Rectal smooth muscle tissue (tissue), 1 donor: Measurements from ENCODE around the gene FUNDC2.
A peak's percentile ranks its signal among the peaks of the same experiment; 100 is the strongest.

Experiments used
- H3K27ac ChIP-seq: one replicate; pipeline ENCODE4 v1.7.0; 2013; ENCODE audit warnings: low read depth, low read length, inconsistent platforms
- H3K27me3 ChIP-seq: one replicate; pipeline ENCODE4 v1.7.0; 2013; ENCODE audit warnings: low read length; ENCODE audit not compliant: control insufficient read depth, insufficient read depth
- H3K36me3 ChIP-seq: one replicate; pipeline ENCODE4 v1.7.0; 2013; ENCODE audit warnings: low read length; ENCODE audit not compliant: control insufficient read depth, insufficient read depth
- H3K4me1 ChIP-seq: one replicate; pipeline ENCODE4 v1.7.0; 2013; ENCODE audit warnings: low read length; ENCODE audit not compliant: control insufficient read depth, insufficient read depth
- H3K4me3 ChIP-seq: one replicate; pipeline ENCODE4 v1.7.0; 2013; ENCODE audit warnings: low read length
- H3K9ac ChIP-seq: one replicate; pipeline ENCODE4 v1.7.0; 2013; ENCODE audit warnings: low read length

Gene FUNDC2

GRCh38 chrX:155056877-155057792, 30.5 kb downstream of the FUNDC2 start:
- Histone ChIP-seq H3K9ac (no peak overlapping the region), H3K27ac (peak overlapping the region; percentile 15), H3K27me3 (peaks cover 3% of the 10 kb centered on the region), H3K36me3 (no peaks in the 10 kb centered on the region), H3K4me3 (peak overlapping the region; percentile 34), H3K4me1 (no peaks in the 10 kb centered on the region)

GRCh38 chrX:155061760-155062159, 35.1 kb downstream of the FUNDC2 start:
- Histone ChIP-seq H3K27me3 (no peaks in the 10 kb centered on the region), H3K4me3 (no peak overlapping the region), H3K9ac (no peak overlapping the region), H3K27ac (no peak overlapping the region), H3K4me1 (no peaks in the 10 kb centered on the region), H3K36me3 (no peaks in the 10 kb centered on the region)

GRCh38 chrX:155065035-155065734, 38.5 kb downstream of the FUNDC2 start:
- Histone ChIP-seq H3K4me3 (no peak overlapping the region), H3K4me1 (no peaks in the 10 kb centered on the region), H3K27me3 (no peaks in the 10 kb centered on the region), H3K27ac (no peak overlapping the region), H3K9ac (no peak overlapping the region), H3K36me3 (no peaks in the 10 kb centered on the region)

- H3K4me3 ChIP-seq: no peak overlapping the region
- H3K27ac ChIP-seq: no peak overlapping the region
- H3K27me3 ChIP-seq: no peaks in the 10 kb centered on the region
- H3K4me1 ChIP-seq: no peaks in the 10 kb centered on the region
- H3K36me3 ChIP-seq: no peaks in the 10 kb centered on the region
- no peak overlapping the region for H3K9ac ChIP-seq
These were observed 41.5 kb downstream of the FUNDC2 start for GRCh38 chrX:155068165-155068564.

GRCh38 chrX:155069414-155069813, 42.8 kb downstream of the FUNDC2 start:
- H3K27me3 ChIP-seq: no peaks in the 10 kb centered on the region
- H3K36me3 ChIP-seq: no peaks in the 10 kb centered on the region
- no peak overlapping the region for H3K4me3 ChIP-seq
- H3K9ac ChIP-seq: no peak overlapping the region
- no peak overlapping the region for H3K27ac ChIP-seq
- H3K4me1 ChIP-seq: no peaks in the 10 kb centered on the region

- peak overlapping the region; percentile 67 for H3K4me3 ChIP-seq
- no peaks in the 10 kb centered on the region for H3K4me1 ChIP-seq
- no peaks in the 10 kb centered on the region for H3K27me3 ChIP-seq
- no peak overlapping the region for H3K9ac ChIP-seq
- no peaks in the 10 kb centered on the region for H3K36me3 ChIP-seq
- H3K27ac ChIP-seq: peak overlapping the region; percentile 76
These were observed 43.4 kb downstream of the FUNDC2 start for GRCh38 chrX:155070038-155070437.

- Histone ChIP-seq H3K27ac (peak overlapping the region; percentile 76), H3K36me3 (no peaks in the 10 kb centered on the region), H3K9ac (peak overlapping the region; percentile 49), H3K27me3 (no peaks in the 10 kb centered on the region), H3K4me3 (peak overlapping the region; percentile 67), H3K4me1 (no peaks in the 10 kb centered on the region)
These were observed 44.0 kb downstream of the FUNDC2 start for GRCh38 chrX:155070663-155070974.

- Histone ChIP-seq H3K4me1 (no peaks in the 10 kb centered on the region), H3K4me3 (peak within 1 kb of the TSS; percentile 67), H3K27me3 (no peaks in the 10 kb centered on the region), H3K27ac (peak within 1 kb of the TSS; percentile 76), H3K36me3 (no peaks in the 10 kb centered on the region), H3K9ac (peak within 1 kb of the TSS; percentile 58)
These were observed 44.5 kb downstream of the FUNDC2 start, which contains the start of the genes BRCC3, CMC4 and MTCP1 for GRCh38 chrX:155070975-155071693. BRCC3 (plus strand) TSS chrX:155071508; CDS start chrX:155071528, 20 bp downstream. CMC4 (minus strand) TSS chrX:155071136; CDS start chrX:155064023, 7,113 bp downstream. MTCP1 (minus strand) TSS chrX:155071136; CDS start chrX:155066010, 5,126 bp downstream.

- H3K9ac ChIP-seq: peak overlapping the region; percentile 58
- H3K4me3 ChIP-seq: peak overlapping the region; percentile 56
- no peaks in the 10 kb centered on the region for H3K36me3 ChIP-seq
- H3K27me3 ChIP-seq: no peaks in the 10 kb centered on the region
- peak overlapping the region; percentile 11 for H3K27ac ChIP-seq
- no peaks in the 10 kb centered on the region for H3K4me1 ChIP-seq
These were observed 45.1 kb downstream of the FUNDC2 start for GRCh38 chrX:155071694-155072280.

GRCh38 chrX:155086202-155086840, 59.7 kb downstream of the FUNDC2 start:
- H3K27me3 ChIP-seq: no peaks in the 10 kb centered on the region
- no peaks in the 10 kb centered on the region for H3K36me3 ChIP-seq
- H3K4me1 ChIP-seq: no peaks in the 10 kb centered on the region
- no peak overlapping the region for H3K27ac ChIP-seq
- H3K9ac ChIP-seq: no peak overlapping the region
- H3K4me3 ChIP-seq: no peak overlapping the region

- H3K27me3 ChIP-seq: no peaks in the 10 kb centered on the region
These were observed 60.5 kb downstream of the FUNDC2 start for GRCh38 chrX:155086961-155087735.

More at GRCh38 chrX:155086961-155087735, 60.5 kb downstream of the FUNDC2 start:
- H3K27ac ChIP-seq: no peak overlapping the region
- H3K9ac ChIP-seq: no peak overlapping the region
- H3K4me1 ChIP-seq: no peaks in the 10 kb centered on the region
- no peaks in the 10 kb centered on the region for H3K36me3 ChIP-seq
- no peak overlapping the region for H3K4me3 ChIP-seq
